DMS 273 treated with DMSO at 0.1 percent for 48 hours (cell line): Measurements from ENCODE around the gene ZNF594.
"Not testable (repeated sequence)": the region's sequence is repeated elsewhere in the genome, so short reads cannot be mapped to it uniquely, and the experiment has no call there.

Source experiments
- DNase-seq: peaks from one replicate; lab custom pipeline; 2025; lab: John Stamatoyannopoulos, UW

The ZNF594 gene

DNA sequence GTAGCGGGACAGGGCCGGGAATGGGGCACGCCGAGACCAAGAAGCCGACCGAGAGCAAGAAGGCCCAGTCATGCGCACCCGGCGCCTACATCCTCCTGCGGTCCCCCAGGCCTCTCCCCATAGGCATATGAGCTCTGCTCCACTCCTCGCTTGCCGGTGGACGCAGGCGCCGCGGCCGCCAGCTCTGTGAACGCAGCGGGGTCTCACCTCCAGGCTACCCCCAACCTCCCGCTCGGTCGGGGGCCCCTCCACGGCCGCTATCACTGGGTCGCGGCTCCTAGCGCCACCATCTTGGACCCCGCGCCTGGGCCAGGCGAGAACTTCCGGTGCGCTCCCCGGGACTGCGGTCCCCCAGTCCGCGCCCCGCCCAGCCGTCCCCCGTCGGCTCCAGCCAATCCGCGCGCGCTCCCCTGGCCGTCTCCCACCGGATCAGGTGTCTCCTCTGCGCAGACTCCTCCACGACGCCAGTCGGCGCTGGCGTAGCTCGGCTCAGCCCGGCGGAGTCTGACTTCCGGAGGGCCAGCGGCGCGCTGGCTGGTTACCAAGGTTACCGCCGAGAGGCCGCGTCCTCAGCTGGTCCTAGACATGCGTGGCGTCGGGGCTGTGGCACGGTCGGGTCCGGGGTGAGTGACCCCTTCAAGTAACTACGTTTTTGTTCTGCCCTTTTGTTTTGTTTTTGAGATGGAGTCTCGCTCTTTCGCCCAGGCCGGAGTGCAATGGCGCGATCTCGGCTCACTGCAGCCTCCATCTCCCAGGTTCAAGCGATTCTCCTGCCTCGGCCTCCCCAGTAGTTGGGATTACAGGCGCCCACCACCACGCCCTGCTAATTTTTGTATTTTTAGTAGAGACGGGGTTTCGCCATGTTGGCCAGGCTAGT is at the start of gene ZNF594:
ZNF594 (minus strand) TSS at position 328 of the 877 bp plus-strand sequence. CDS start 7,612 bp downstream, outside the sequence.
- DNase-seq = peak; percentile 77

DNA sequence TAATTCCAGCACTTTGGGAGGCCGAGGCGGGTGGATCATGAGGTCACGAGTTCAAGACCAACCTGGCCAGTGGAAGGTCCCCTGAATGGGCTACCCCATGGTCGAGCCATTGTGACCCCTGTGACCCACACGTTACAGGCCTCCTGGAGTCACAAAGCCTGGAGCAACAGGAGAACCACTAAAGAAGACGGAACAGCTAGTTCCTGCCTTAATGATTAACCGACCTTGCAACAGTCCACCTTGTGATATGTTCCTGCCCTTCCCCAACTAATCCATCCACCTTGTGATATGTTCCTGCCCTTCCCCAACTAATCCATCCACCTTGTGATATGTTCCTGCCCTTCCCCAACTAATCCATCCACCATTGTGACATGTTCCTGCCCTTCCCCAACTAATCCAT is 48.1 kb upstream of the ZNF594 start:
- DNase-seq = not testable (repeated sequence)

DNA sequence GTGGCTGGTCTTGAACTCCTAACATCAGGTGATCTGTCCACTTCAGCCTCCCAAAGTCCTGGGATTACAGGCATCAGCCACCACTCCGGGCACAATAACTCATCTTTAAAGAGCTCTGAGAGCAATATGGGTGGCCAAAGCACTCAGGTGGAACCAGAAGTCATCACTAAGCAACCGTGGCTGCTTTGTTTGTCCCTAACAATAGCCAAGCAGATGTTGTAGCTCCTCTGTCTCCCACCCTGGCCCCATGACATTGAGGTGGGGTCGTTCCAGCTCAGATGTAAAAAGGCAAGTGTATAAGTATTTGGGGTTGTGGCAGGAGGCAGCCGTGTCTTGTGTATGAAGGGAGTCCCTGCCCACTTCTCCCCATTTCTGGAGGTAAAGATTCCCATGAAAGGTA is 46.7 kb upstream of the ZNF594 start:
- no peak for DNase-seq

DNA sequence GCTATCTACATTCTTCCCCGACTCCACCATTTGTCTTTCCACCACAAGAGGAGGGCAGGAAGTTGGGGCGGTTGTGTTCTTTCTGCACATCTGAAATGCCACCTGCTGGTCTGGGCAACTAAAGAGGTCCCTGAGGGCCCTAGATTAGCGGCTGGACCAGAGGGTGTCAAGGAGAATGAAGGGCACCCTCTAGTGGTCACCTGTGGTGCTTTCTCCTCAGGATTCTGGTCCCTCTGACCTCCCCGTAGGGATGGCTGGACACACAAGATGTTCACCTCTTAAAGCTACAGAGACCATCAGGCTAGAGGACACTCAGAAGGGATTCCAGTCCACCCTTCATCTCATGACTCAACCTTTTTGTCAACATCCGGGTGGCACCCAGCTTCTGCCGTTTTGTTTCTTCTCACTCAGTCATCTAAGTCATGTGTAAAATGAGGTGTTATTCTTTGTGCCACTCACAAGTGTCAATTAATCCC is 45.9 kb upstream of the ZNF594 start:
- DNase-seq = no peak

DNA sequence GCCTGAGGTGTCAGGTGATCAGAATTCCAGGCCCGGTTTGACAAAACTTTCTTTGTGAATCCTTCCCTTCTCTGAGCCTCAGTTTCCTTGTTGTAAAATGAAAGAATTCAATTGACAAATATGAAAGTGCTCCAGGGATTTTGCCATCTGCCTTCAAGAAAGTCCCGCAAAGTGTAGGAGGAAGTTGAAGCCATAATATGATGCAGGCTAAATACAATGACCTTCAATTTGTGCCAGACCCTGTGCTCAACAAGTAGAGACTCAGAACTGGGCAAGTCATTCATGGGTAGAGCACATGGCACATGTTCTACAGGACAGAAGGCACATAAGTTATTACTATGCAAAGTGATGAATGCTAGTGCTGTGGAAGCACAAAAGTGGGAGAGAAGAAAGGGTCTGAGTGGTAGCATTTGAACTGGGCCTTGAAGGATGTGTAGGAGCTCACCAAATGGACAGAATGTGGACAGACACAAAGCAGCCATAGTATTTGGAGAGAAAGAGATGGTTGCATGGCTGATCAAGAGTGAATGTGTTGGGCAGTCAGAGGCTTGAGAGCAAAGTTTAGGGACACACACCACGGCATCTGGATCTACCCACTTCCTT is 45.4 kb upstream of the ZNF594 start:
- no peak for DNase-seq

DNA sequence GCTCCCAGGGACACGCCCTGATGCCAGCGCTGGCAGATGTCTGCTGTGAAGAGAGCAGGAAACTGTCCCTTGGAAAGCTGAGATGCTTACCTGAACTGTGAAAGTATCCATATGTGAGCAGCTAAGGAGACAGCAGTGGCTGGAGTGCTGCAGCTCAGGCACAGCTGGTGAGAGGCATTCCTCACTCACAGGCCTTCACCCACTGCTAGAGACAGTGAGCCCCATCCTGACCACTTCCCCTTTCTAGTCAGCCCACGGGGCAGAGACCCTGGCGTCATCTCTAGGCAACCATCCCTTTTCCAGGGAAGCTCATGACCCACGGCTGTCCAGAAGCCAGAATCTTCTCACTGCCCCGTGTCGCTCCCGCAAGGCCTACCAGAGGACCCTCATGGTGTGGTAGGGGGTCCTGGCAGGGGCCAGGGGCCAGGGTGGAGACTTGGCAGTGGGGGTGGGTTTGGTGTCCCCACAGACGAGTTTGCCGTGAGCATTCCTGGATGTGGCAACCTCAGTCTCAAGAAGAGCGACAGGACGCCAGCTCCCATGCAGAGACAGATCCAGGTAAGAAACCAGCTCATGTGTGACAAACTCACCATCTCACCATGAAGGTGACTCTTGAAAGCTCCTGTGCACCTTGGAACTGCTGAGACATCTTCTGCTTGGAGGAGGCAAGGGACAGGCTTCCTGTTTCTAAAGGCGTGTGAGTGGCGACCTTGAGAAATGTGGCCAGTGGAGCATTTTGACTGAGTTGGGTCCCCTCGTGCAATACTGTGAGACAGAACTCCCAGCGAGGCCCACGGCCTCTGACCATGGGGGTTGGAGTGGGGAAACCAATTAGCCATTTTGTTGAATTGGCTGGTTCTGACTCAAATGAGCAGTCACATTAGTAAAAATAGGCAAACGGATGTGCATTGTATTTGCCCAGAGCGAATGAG is 43.2 kb upstream of the ZNF594 start, which contains the start of gene SCIMP:
SCIMP (minus strand) TSS at position 216 of the 932 bp plus-strand sequence; CDS start at position 111, 105 bp downstream.
- DNase-seq = no peak

DNA sequence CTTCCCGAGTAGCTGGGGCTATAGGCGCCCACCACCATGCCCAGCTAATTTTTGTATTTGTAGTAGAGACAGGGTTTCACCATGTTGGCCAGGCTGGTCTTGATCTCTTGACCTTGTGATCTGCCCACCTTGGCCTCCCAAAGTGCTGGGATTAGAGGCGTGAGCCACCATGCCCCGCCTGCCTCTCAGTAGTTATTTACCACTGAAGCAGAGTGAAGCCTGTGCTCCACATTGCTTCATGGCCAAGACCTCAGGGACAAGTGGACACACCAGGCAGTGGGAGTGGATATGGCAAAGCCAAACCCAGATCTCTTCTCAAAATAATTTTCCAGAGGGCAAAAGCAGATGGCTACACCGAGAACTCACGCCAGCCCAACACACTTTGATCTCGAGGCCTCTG is 41.8 kb upstream of the ZNF594 start:
- not testable (repeated sequence) for DNase-seq

DNA sequence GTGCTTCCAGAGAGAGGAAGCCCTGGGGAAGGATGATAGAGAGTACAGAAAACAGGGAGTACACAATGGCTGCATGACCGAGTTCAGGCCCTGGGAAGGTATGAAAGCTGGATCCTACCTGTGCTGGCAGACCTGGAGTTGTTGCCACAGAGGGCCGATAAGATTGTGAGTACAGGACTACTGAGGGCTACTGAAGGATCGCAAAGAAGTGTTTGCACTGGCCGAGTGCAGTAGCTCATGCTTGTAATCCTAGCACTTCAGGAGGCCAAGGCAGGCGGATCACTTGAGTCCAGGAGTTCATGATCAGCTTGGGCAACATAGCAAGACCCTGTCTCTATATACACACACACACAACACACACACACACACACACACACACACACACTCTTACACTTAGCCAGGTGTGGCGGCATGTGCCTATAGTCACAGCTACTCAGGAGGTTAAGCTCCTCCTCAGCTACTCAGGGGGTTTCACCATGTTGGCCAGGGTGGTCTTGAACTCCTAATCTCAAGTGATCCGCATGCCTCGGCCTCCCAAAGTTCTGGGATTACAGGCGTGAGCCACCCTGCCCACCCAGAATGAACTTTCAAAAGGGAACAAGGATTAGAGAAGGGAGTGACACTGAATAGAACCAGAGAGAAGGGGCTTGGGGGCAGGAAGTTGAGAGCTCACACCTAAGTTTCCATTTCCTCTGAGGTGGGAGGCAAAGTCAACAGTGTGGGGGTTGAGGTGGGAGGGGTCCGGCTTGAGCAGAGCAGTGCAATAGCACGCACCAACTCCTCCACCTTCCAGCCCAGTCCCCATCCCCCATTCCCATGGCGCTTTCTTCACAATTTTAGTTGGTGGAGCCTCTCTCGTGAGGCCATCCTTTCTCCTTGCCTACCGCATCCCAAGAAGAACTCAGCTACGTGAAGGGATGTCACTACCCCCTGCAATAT is 35.5 kb upstream of the ZNF594 start:
- DNase-seq = no peak

DNA sequence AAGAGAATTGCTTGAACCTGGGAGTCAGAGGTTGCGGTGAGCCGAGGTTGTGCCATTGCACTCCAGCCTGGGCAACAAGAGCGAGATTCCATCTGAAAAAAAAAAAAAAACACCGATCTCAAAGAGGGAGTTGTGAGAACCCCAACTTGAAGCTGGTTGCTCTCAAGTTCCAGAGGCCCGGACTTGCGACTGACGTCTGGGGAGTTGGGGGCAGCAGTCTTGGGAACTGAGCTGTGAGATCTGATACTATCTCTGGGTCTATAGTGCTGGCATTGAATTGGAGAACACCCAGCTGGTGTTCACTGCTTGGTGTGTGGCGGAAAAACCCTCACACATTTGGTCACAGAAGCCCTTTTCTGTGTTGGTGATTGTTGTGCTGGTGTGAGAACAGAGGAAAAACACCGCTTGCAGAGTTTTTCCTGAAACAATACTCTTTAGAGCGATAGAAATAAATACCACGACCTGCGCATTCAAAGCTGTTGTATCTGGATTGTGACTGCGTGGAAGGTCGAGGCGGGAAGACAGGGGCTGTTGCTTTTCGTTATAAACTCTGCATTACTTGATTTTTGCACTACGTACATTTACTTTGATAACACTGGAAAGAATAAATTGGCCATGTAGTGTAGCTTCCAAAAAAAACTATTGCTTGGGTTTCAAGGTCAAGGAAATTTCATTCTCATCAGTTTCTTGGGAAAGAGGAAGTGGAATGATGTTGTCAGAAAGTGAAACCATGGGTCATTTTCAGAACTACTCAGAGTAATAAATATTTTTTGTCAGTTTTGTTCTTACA is 34.2 kb upstream of the ZNF594 start:
- no peak for DNase-seq

DNA sequence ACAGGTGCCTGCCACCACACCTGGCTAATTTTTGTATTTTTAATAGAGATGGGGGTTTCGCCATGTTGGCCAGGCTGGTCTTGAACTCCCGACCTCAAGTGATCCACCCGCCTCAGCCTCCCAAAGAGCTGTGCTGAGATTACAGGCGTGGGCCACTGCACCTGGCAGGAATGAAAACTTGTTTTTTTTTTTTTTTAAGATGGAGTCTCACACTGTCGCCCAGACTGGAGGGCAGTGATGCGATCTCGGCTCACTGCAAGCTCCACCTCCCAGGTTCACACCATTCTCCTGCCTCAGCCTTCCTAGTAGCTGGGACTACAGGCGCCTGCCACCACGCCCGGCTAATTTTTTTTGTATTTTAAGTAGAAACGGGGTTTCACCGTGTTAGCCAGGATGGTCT is 30.2 kb upstream of the ZNF594 start:
- not testable (repeated sequence) for DNase-seq

DNA sequence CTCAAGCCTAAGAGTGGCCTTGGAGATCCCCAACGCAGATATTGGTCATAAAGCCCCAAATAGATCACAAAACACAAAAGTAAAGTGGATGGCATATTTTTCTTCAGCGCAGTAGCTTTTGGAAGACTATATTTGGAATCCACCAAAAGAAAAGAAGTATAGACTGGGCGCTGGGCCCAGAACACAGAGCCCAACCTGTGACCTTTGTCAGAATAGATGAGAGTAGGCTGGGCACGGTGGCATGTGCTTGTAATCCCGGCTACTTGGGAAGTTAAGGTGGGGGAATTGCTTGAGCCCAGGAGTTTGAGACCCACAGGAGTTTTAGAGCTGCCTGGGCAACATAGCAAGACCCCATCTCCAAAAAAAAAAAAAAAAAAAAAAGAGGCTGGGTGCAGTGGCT is 28.4 kb upstream of the ZNF594 start:
- no peak for DNase-seq

DNA sequence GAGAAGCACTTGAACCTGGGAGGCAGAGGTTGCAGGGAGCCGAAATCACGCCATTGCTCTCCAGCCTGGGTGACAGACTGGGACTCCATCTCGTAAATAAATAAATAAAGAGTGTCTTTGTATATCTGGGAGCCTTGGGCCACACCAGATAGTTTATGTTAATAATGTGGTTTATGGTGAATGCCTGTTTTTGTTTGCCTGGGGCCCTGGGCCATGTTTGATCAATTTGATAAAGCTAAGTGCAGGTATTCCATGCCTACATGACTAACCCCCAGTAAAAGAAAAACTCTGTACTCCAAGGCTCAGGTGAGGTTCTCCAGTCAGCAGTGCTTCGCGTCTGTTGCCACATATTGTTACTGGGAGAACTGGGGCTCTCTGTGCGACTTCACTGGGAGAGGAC is 27.9 kb upstream of the ZNF594 start:
- no peak for DNase-seq

DNA sequence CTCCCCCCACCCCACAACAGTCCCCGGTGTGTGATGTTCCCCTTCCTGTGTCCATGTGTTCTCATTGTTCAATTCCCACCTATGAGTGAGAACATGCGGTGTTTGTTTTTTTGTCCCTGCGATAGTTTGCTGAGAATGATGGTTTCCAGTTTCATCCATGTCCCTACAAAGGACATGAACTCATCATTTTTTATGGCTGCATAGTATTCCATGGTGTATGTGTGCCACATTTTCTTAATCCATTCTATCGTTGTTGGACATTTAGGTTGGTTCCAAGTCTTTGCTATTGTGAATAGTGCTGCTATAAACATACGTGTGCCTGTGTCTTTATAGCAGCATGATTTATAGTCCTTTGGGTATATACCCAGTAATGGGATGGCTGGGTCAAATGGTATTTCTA is 25.9 kb upstream of the ZNF594 start:
- not testable (repeated sequence) for DNase-seq

DNA sequence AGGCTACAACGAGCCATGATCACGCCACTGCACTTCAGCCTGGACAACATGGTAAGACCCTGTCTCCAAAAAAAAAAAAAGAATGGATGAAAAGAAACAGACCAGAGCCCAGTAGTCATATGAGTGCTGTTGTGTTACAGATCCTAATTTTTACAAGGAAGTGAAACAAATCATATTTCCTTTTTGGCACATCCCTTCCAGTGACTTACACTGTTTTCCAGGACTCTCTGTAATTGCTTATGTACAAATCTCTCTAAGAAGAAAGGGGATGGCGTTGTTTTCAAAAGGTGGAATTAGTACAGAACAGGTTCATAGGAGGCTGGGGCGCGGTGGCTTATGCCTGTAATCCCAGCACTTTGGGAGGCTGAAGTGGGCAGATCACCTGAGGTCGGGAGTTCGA is 19.8 kb upstream of the ZNF594 start:
- no peak for DNase-seq

DNA sequence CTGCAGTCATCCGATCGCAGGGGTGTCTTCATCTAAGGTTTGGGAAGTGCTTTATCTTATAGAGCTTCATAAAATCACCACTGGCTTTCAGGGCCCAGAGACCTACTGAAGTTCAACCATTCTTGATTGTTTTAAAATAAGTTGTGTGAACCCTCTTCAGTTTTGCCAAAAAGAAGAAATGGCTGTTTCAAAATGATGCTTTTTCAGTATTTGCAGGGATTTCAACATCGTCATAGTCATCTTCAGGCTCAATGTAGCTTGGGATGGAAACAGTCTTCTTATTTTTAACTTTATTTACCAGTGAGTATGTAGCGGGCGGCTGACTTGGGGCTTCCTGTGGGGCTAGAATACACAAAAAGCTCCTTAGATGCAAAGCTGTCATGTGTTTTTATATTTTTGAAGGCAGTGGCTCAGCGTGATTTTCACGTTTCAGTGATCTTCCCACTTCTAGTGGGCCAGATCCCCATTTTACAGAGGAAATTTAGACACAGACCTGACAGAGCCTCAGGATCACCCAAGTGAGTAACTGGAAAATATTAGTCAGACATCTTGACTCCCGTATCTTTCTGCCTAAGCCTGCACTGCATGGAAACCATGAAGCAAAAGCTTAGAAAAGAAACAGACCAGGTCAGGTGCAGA is 19.1 kb upstream of the ZNF594 start:
- DNase-seq = no peak

DNA sequence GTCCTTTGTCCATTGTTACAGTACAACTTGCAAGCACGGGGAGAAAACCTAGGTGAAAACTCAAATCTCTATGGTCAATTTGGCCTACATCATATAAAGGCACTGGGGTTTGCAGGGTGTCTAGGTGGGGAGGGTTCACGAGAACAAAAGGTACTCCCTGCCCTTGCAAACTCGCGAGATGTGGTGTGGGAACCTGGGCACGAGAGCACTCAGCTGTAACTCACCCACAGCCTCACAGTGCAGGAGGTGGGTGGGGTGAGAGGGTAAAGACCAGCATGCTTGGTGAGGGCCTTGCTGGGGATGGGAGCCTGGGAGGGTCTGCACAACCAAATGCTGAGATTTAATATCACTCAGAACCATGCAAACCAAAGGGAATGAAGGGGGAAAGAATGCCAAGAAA is 18.4 kb upstream of the ZNF594 start:
- no peak for DNase-seq

DNA sequence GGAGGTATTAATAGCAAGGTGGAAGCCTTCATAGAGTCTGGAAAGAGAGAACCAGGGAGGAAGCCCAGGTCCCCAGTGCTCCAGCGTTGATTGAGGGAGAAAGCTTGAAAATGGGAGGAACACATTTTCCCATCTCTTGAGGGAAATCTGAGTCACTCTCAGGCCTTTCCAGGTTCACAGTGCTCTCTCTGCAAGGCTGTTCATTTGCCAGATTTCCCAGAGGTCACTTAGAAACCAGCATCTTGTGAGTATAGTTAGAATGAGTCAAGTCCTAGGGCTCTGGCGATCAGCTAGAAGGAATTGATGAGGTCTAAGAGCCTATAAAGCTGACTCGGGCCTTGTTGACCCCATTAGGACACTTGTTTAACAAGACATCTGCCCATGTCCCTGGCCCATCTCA is 17.7 kb upstream of the ZNF594 start:
- no peak for DNase-seq

DNA sequence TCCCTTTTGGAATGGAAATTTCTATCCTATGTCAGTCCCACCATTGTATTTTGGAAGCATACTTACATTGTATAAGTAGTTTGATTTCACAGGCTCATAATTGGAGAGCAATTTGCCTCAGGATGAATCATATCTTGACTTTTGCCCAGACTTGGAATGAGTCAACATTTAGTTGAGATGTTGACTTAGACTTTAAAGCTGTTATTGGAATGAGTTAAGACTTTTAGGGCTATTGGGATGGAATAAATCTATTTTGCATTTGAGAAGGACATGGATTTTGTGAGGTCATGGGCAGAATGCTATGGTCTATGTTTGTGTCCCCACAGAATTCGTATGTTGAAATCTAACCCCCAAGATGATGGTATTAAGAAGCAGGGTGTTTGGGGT is 12.2 kb upstream of the ZNF594 start:
- DNase-seq = no peak

DNA sequence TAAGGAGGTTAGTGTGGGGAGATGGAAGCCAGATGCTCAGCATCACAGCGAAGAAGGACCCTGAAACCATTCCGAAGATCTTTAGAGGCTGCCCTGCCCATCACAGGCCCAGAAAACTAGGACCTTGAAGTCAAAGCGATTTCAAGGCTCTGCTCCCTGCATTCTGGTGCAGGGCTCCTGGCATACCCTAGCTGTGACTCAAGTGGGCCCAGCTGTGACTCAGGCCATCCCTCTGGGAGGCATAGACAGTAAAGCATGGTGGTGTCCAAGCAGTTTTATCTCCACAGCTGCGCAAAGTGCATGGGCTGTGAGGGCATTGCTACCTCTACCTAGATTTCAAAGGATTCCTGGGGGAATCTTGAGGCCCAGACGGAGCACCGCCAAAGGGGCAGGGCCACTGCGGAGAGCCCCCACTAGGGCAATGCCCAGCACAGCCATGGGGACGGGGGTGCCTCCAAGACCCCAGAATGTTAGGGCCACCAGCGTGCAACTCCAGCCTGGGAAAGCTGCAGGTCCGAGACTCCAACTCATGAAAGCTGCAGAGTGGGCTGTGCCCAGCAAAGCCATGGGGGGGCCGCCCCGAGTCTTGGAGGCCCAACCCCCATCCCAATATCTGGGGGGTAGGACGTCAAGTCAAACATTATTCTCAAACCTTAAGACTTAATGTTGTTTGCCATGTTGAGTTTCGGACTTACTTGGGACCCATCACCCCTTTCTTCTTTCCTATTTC is 11.7 kb upstream of the ZNF594 start:
- DNase-seq = no peak
